CD14-positive monocyte (primary cell): ENCODE results near the gene SYNPO. TPM values are rescaled to one million over a fixed set of nuclear protein-coding genes. Genes with fewer than 3 reads are reported as not detected.

Experiments used
- DNase-seq, 3 donors: peaks; one replicate each; pipeline ENCODE4 v3.0.0-alpha.2; 2011 to 2022
- H2AFZ ChIP-seq: 2 replicates; pipeline ENCODE4 v1.6.0; 2012; ENCODE audit warnings: mild to moderate bottlenecking, low read depth, low read length, inconsistent platforms; ENCODE audit not compliant: insufficient read depth, poor library complexity, severe bottlenecking
- H3K27ac ChIP-seq, 2 donors: 1 replicate in 1 of 2; 2 replicates in 1 of 2; pipeline ENCODE4 v1.5.1; 2012 to 2013; ENCODE audit warnings: low read length in 2 of 2, control low read depth in 1 of 2, inconsistent platforms in 1 of 2, low read depth in 1 of 2, mild to moderate bottlenecking in 1 of 2
- H3K27me3 ChIP-seq, 2 donors: one replicate each; pipeline versions ENCODE4 v1.6.0 to v1.6.1; 2011 to 2013; ENCODE audit warnings: low read length in 2 of 2; ENCODE audit not compliant: control insufficient read depth in 2 of 2, insufficient read depth in 2 of 2
- H3K36me3 ChIP-seq, 2 donors: replicated peaks in 1 of 2; 1 replicate in 1 of 2; 2 replicates in 1 of 2; pipeline versions ENCODE4 v1.5.1 to v1.6.1; 2012 to 2013; ENCODE audit warnings: low read length in 2 of 2, control low read depth in 1 of 2, inconsistent platforms in 1 of 2, mild to moderate bottlenecking in 1 of 2; ENCODE audit not compliant: insufficient read depth in 2 of 2, control insufficient read depth in 1 of 2
- H3K4me1 ChIP-seq, 2 donors: 1 replicate in 1 of 2; 2 replicates in 1 of 2; pipeline versions ENCODE4 v1.5.1 to v1.6.1; 2012 to 2013; ENCODE audit warnings: low read length in 2 of 2, control low read depth in 1 of 2, inconsistent platforms in 1 of 2, mild to moderate bottlenecking in 1 of 2, moderate library complexity in 1 of 2; ENCODE audit not compliant: insufficient read depth in 2 of 2, control insufficient read depth in 1 of 2
- H3K4me2 ChIP-seq: replicated peaks from 2 replicates; pipeline ENCODE3; 2012; ENCODE audit warnings: low read length, moderate library complexity, mild to moderate bottlenecking; ENCODE audit not compliant: poor library complexity, severe bottlenecking; ENCODE audit errors: extremely low read depth
- H3K4me3 ChIP-seq, 3 experiments: fragments of 200-600 bp in 1 of 3; sonication (generic) in 1 of 3; replicated peaks in 1 of 3; 1 replicate in 2 of 3; 2 replicates in 1 of 3; pipeline ENCODE4 v1.5.1; 2011 to 2013; ENCODE audit warnings: low read length in 3 of 3, mild to moderate bottlenecking in 3 of 3, control low read depth in 2 of 3, low read depth in 2 of 3, inconsistent platforms in 1 of 3, moderate library complexity in 1 of 3
- H3K79me2 ChIP-seq: 2 replicates; pipeline ENCODE4 v1.6.0; 2012; ENCODE audit warnings: mild to moderate bottlenecking, control low read depth, inconsistent platforms, low read length, moderate library complexity; ENCODE audit not compliant: insufficient read depth
- H3K9ac ChIP-seq: 2 replicates; pipeline ENCODE4 v1.6.0; 2017; ENCODE audit warnings: low read length, mild to moderate bottlenecking; ENCODE audit not compliant: insufficient read depth, poor library complexity, severe bottlenecking
- H3K9me3 ChIP-seq, 2 donors: replicated peaks in 1 of 2; 1 replicate in 1 of 2; 2 replicates in 1 of 2; pipeline versions ENCODE4 v1.5.1 to v1.6.1; 2012 to 2013; ENCODE audit warnings: low read length in 2 of 2, control low read depth in 1 of 2; ENCODE audit not compliant: control insufficient read depth in 1 of 2, insufficient read depth in 1 of 2
- H4K20me1 ChIP-seq: 2 replicates; pipeline ENCODE4 v1.6.0; 2012; ENCODE audit warnings: mild to moderate bottlenecking, low read length, control low read depth, moderate library complexity; ENCODE audit not compliant: insufficient read depth
- H3K27ac Mint-ChIP-seq, 7 donors: one replicate each; pipeline ENCODE4 v1.8.0; 2020; ENCODE audit warnings: mild to moderate bottlenecking in 7 of 7, mixed read lengths in 7 of 7, moderate library complexity in 6 of 7, inconsistent platforms in 2 of 7
- H3K27me3 Mint-ChIP-seq, 3 donors: one replicate each; pipeline ENCODE4 v1.8.0; 2021 to 2022; ENCODE audit warnings: low read depth in 3 of 3, mild to moderate bottlenecking in 3 of 3, mixed read lengths in 3 of 3, moderate library complexity in 3 of 3, inconsistent platforms in 1 of 3
- H3K36me3 Mint-ChIP-seq, 2 donors: one replicate each; pipeline ENCODE4 v1.8.0; 2020; ENCODE audit warnings: mixed read lengths in 2 of 2, inconsistent platforms in 1 of 2, mild to moderate bottlenecking in 1 of 2
- H3K4me1 Mint-ChIP-seq: one replicate; pipeline ENCODE4 v1.8.0; 2020; ENCODE audit warnings: mild to moderate bottlenecking, mixed read lengths
- H3K4me3 Mint-ChIP-seq, 2 donors: one replicate each; pipeline ENCODE4 v1.8.0; 2020; ENCODE audit warnings: mild to moderate bottlenecking in 2 of 2, mixed read lengths in 2 of 2, moderate library complexity in 1 of 2
- H3K9me3 Mint-ChIP-seq, 7 donors: one replicate each; pipeline ENCODE4 v1.8.0; 2020 to 2022; ENCODE audit warnings: mixed read lengths in 7 of 7, mild to moderate bottlenecking in 6 of 7, moderate library complexity in 6 of 7, inconsistent platforms in 2 of 7
- CTCF ChIP-seq: fragments of 200-600 bp; IDR thresholded peaks from one replicate; pipeline ENCODE4 v1.8.0; 2022; ENCODE audit warnings: antibody characterized with exemption, mild to moderate bottlenecking
- WGBS: methylation state at CpG from one replicate; pipeline ENCODE4 v1.1.5; 2013; ENCODE audit warnings: missing lambda C conversion rate; ENCODE audit not compliant: insufficient coverage; 5-methylcytosine and 5-hydroxymethylcytosine counted together
- intact Hi-C, 2 donors: fragments of 100-400 bp; cut with micrococcal nuclease; formaldehyde crosslinking; loops; one replicate each; pipeline versions ENCODE4 v1.15.0 to v1.15.1; 2023
- polyA plus RNA-seq, 3 donors: library from polyadenylated mRNA; depleted of rRNA in 1 of 3; unstranded in 2 of 3; stranded (reverse) in 1 of 3; fragments of 300-500 nt in 2 of 3; fragments of >200 nt in 1 of 3; fragmentation: Illumina TruSeq in 2 of 3; gene quantifications; 1 replicate in 2 of 3; 2 replicates in 1 of 3; pipeline ENCODE4 v1.2.3, GENCODE V29; 2012 to 2021

SYNPO gene
- polyA plus RNA-seq, 3 donors = not detected

DNA sequence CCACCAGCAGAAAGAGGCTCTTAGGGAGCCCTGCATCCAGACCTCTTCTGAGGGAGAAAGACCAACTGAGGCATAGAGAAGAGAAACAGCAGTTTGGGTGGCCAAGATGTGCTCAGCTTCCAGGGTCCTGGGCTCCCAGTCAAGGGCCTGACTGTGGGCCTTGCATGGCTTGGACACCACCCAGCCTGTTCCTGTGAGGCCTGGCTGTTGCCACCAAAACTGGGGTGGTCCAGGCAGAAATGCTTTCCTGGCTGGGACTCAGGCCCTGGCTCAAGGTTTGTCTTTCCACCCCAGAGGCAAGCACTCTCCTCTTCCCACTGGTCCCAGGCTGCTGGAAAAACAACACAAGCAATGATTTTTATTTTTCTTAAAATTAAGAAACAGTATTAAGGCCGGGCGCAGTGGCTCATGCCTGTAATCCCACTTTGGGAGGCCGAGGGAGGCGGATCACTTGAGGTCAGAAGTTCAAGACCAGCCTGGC, 33.9 kb downstream of the SYNPO start:
- no peak for DNase-seq
- no peak overlapping the region for H3K27ac Mint-ChIP-seq
- Histone ChIP-seq H3K36me3 (no peaks in the 10 kb centered on the region), H3K27me3 (peaks cover 7 to 16% of the 10 kb centered on the region in 2 donors), H3K9ac (no peak overlapping the region), H3K4me3 (no peak overlapping the region), H3K27ac (no peak overlapping the region), H4K20me1 (no peaks in the 10 kb centered on the region), H3K79me2 (no peaks in the 10 kb centered on the region), H3K9me3 (no peaks in the 10 kb centered on the region), H3K4me2 (no peak overlapping the region), H2AFZ (no peak overlapping the region), H3K4me1 (peaks cover 33 to 36% of the 10 kb centered on the region in 2 donors)
- H3K27me3 Mint-ChIP-seq = peaks cover 15 to 22% (median 19%) of the 10 kb centered on the region in 3 donors
- intact Hi-C loops = no loop called here
- no peak overlapping the region for H3K4me3 Mint-ChIP-seq
- H3K9me3 Mint-ChIP-seq = peaks cover 0 to 3% (median 0%) of the 10 kb centered on the region in 7 donors
- WGBS = no CpG with 5 or more reads among the region's 4 CpGs
- TF ChIP-seq CTCF = no peak
- peaks cover 44% of the 10 kb centered on the region for H3K4me1 Mint-ChIP-seq
- peaks cover 0 to 6% of the 10 kb centered on the region in 2 donors for H3K36me3 Mint-ChIP-seq

DNA sequence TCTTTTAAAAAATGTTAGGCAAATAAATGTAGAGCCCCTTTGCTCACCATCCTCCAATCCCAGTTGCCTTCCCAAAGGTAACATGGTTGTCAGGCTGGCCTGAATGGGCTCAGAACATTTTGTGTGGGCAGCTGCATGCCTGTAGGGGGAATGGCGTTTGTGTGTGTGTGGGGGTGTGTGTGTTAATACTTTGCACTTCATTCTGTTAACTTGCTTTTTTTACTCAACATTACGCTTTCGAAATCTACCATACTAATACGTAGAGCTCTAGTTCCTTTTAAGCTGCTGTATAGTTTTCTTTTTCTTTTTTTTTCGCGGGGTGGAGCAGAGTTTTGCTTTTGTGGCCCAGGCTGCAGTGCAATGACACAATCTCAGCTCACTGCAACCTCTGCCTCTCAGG, 34.6 kb downstream of the SYNPO start:
- no peaks in the 10 kb centered on the region for H4K20me1 ChIP-seq
- Mint-ChIP-seq H3K27ac (peak overlapping the region in 6 of 7 donors; percentile 16 to 83 (median 68)), H3K9me3 (peaks cover 0 to 3% (median 0%) of the 10 kb centered on the region in 7 donors), H3K36me3 (peaks cover 0 to 4% of the 10 kb centered on the region in 2 donors), H3K4me1 (peaks cover 44% of the 10 kb centered on the region), H3K27me3 (peaks cover 15 to 20% (median 18%) of the 10 kb centered on the region in 3 donors), H3K4me3 (peak overlapping the region in 1 of 2 donors; percentile 2)
- H3K27me3 ChIP-seq = peaks cover 7 to 16% of the 10 kb centered on the region in 2 donors
- H3K79me2 ChIP-seq = no peaks in the 10 kb centered on the region
- H3K36me3 ChIP-seq = no peaks in the 10 kb centered on the region
- no peak overlapping the region for H3K9ac ChIP-seq
- no peak overlapping the region for H3K4me3 ChIP-seq
- intact Hi-C loops = no loop called here
- H3K27ac ChIP-seq = peak overlapping the region in 1 of 2 donors; percentile 7
- TF ChIP-seq CTCF = no peak
- H3K9me3 ChIP-seq = no peaks in the 10 kb centered on the region
- no CpG with 5 or more reads among the region's 6 CpGs for WGBS
- no peak overlapping the region for H3K4me2 ChIP-seq
- DNase-seq = no peak
- no peak overlapping the region for H2AFZ ChIP-seq
- H3K4me1 ChIP-seq = peaks cover 33 to 36% of the 10 kb centered on the region in 2 donors
